ENCODE data around the gene UXS1.

The UXS1 gene

DNA sequence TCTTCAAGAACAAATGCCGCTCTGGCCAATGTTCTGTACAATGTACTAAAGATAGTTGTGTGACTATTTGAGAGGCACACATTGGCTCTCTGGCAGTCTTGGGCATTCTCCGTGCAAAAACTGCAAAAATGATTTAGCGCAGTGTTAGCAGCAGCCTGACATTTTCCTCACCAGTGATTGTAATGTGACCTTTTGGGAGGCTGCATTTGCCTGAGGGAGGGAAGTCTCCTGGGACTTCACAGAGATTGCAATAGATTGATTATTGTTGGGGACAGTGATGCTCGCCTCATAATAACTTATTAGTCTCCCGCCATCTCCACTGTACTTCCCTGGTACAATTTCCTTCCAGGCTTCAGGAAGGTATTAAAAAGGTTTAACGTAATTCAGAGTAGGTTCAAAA lies 149.2 kb downstream of the UXS1 start:
- no peak for DNase-seq

DNA sequence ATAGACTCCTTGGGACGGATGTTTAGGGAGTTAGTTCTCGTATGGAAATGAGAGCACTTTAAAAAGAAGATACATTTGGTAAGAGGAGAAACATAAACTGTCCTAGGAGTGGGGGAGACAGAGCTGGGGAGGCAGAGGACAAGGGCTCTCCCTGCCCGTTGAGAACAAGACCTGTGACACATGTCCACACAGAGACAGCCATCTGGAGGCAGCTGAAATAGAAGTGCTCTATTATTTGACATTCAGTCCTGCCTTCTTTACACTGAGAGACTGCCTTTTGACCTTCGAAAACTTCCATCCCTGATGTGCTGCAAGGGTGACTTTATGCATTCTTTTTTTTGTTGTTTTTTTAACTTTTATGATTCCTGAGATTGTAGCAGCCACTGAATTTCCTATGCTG lies 150.1 kb downstream of the UXS1 start:
- DNase-seq, result no peak
